Heart right ventricle (tissue), 16 donors: ENCODE measurements around the gene ASMTL. TPM values are rescaled to one million over a fixed set of nuclear protein-coding genes. Genes with fewer than 3 reads are reported as not detected.
A peak's percentile ranks its signal among the peaks of the same experiment; 100 is the strongest.

Source experiments
- ATAC-seq, 8 donors: fragments of 200-7000 bp; cut with Tn5 transposase; one replicate each; pipeline ENCODE4 v1.9.1; 2020; ENCODE audit warnings: mild to moderate bottlenecking in 8 of 8, moderate library complexity in 8 of 8, moderate number of reproducible peaks in 1 of 8
- DNase-seq, 2 donors: peaks; one replicate each; pipeline ENCODE4 v3.0.0-alpha.2; 2020
- H3K27ac ChIP-seq, 10 donors: fragments of 200-600 bp; sonication (generic) in 2 of 10; one replicate each; pipeline versions ENCODE4 v1.5.0 to v1.8.0; 2020 to 2022; ENCODE audit warnings: mild to moderate bottlenecking in 3 of 10
- H3K27me3 ChIP-seq, 7 donors: fragments of 200-600 bp; one replicate each; pipeline ENCODE4 v1.8.0; 2021 to 2022; ENCODE audit warnings: mild to moderate bottlenecking in 2 of 7
- H3K36me3 ChIP-seq, 9 donors: fragments of 200-600 bp; sonication (generic) in 1 of 9; one replicate each; pipeline versions ENCODE4 v1.5.0 to v1.8.0; 2020 to 2022; ENCODE audit warnings: mild to moderate bottlenecking in 2 of 9
- H3K4me1 ChIP-seq, 9 donors: fragments of 200-600 bp; sonication (generic) in 1 of 9; one replicate each; pipeline versions ENCODE4 v1.5.0 to v1.8.0; 2020 to 2022; ENCODE audit warnings: mild to moderate bottlenecking in 4 of 9
- H3K4me3 ChIP-seq, 10 donors: fragments of 200-600 bp; sonication (generic) in 2 of 10; one replicate each; pipeline versions ENCODE4 v1.5.0 to v1.8.0; 2020 to 2022; ENCODE audit warnings: mild to moderate bottlenecking in 7 of 10, moderate library complexity in 2 of 10
- H3K9me3 ChIP-seq, 11 donors: fragments of 200-600 bp in 10 of 11; sonication (generic) in 2 of 11; one replicate each; pipeline versions ENCODE4 v1.5.0 to v1.8.0; 2013 to 2022; ENCODE audit warnings: mild to moderate bottlenecking in 2 of 11, control low read depth in 1 of 11, moderate library complexity in 1 of 11
- WGBS, 2 donors: extraction: QIAGEN DNeasy Blood & Tissue Kit; methylation state at CpG; one replicate each; pipeline ENCODE4 v1.1.7; 2013; ENCODE audit warnings: inconsistent platforms in 1 of 2; 5-methylcytosine and 5-hydroxymethylcytosine counted together
- intact Hi-C, 10 donors: fragments of 100-400 bp; cut with DNase I; formaldehyde crosslinking; loops; one replicate each; pipeline versions ENCODE4 v1.11.1 to v1.14.2; 2022
- polyA plus RNA-seq, 2 donors: library from polyadenylated mRNA; stranded (reverse); fragments of 200-250 nt; gene quantifications; one replicate each; pipeline ENCODE4 v1.2.3, GENCODE V29; 2013
- total RNA-seq, 10 donors: library from RNA; stranded (reverse); fragmentation: NEBNext Ultra II Directional in 3 of 10; extraction: Animal tissue kit (Norgen Biotek cat#: 25700) in 3 of 10; gene quantifications; one replicate each; pipeline versions ENCODE4 v1.2.1 to v1.2.4, GENCODE V29; 2021 to 2023
- TF ChIP-seq, protein P1 (sequence below), 9 donors: fragments of 200-600 bp; sonication (generic) in 2 of 9; IDR thresholded peaks; one replicate each; pipeline versions ENCODE4 v1.5.0 to v1.8.0; 2021 to 2022; ENCODE audit warnings: antibody characterized with exemption in 9 of 9, mild to moderate bottlenecking in 5 of 9, moderate library complexity in 1 of 9
- donor health status: Arrhythmogenic right ventricular cardiomyopathy.
- donor health status: ischemic (EF 13 %, LVEDD 7.1; RV severe dilation, severe dysfunction).
- donor health status: healthy with polysubstance abuse.
- donor health status: DM: no; HTN: yes; CAD: no.
- donor health status: DM: no; HTN: no; CAD: no.
- donor health status: ischemic (EF 25% LVEDD 6.9; RV normal size, moderate dysfunction).
- donor health status: ischemic (EF 25% LVEDD 5.7; RV mildly dilated, moderate dysfunction).
- donor health status: healthy.
- donor health status: DM: yes; HTN: yes; CAD: no.
- donor health status: Ischemic cardiomyopathy.
- donor health status: ischemic (EF 35%, LVEDD 5.7; RV mildly dilated, moderate dysfunction).
- donor health status: nonischemic (EF 11% LVEDD 7.7; RV severe dilation, severe dysfunction).
- donor health status: DM: yes; HTN: yes; CAD: no.
- donor health status: PGD.
- donor health status: ischemic (EF 29% LVEDD 5.4; RV normal size, mild dysfunction).
- donor health status: nonischemic (EF 23%, LVEDD 6.1; RV moderate dilation, normal function).

ASMTL gene
- total and polyA plus RNA-seq, 12 donors = 16.6 to 50.6 (median 38.3) TPM

DNA sequence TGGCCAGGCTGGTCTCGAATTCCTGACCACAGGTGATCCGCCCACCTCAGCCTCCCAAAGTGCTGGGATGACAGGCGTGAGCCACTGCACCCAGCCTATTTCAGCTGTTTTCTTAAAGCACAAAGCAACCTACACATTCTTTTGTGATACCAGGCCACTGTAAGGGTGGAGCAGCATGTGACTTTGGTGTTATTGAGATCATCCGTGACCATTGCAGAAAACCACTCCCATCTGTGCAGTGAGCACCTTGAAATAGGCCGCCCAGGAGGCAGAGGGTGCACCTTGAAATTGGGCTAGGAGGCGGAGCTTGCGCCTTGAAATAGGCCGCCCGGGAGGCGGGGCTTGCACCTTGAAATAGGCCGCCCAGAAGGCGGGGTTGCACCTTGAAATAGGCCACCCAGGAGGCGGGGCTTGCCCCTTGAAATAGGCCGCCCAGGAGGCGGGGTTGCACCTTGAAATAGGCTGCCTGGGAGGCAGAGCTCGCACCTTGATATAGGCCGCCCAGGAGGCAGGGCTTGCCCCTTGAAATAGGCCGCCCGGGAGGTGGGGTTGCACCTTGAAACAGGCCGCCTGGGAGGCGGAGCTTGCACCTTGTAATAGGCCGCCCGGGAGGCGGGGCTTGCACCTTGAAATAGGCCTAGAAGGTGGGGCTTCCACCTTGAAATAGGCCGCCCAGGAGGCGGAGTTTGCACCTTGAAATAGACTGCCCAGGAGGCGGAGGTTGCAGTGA is 51.8 kb downstream of the ASMTL start:
- Histone ChIP-seq H3K9me3 (no peaks in the 10 kb centered on the region), H3K27ac (no peak overlapping the region), H3K4me1 (no peaks in the 10 kb centered on the region), H3K36me3 (peaks cover 0 to 78% (median 28%) of the 10 kb centered on the region in 9 donors), H3K4me3 (no peak overlapping the region), H3K27me3 (no peaks in the 10 kb centered on the region)
- TF ChIP-seq, protein P1, sequence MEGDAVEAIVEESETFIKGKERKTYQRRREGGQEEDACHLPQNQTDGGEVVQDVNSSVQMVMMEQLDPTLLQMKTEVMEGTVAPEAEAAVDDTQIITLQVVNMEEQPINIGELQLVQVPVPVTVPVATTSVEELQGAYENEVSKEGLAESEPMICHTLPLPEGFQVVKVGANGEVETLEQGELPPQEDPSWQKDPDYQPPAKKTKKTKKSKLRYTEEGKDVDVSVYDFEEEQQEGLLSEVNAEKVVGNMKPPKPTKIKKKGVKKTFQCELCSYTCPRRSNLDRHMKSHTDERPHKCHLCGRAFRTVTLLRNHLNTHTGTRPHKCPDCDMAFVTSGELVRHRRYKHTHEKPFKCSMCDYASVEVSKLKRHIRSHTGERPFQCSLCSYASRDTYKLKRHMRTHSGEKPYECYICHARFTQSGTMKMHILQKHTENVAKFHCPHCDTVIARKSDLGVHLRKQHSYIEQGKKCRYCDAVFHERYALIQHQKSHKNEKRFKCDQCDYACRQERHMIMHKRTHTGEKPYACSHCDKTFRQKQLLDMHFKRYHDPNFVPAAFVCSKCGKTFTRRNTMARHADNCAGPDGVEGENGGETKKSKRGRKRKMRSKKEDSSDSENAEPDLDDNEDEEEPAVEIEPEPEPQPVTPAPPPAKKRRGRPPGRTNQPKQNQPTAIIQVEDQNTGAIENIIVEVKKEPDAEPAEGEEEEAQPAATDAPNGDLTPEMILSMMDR (IDR thresholded peaks at IDR 0.05) = no peak
- intact Hi-C loops = no loop called here
- DNase-seq (peak in 1 of 2 donors; percentile 8), ATAC-seq (peak in 2 of 8 donors; percentile 7 to 10)
- 81 to 89% methylated on average over 27 of the region's 27 CpGs for WGBS, 2 donors

DNA sequence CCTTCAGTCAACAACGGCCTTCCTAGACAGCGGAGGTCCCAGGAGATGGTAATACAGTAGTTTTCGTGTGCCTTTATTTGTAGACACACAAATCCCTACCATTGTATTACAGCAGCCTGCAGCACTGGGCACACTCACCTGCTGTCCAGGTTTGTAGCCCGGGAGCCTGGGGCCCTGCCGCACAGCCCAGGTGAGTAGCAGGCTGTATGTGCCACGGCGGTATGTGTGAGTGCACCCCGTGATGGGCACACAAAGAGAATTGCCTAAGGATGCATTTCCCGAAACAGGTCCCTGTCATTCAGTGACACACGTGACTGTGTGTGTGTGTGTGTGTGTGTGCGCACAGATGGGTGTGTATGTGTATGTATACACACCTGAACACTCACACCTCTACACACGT is 52.7 kb downstream of the ASMTL start:
- intact Hi-C loops = no loop called here
- H3K36me3 ChIP-seq = peaks cover 0 to 70% (median 19%) of the 10 kb centered on the region in 9 donors
- ATAC-seq (no peak), DNase-seq (peak in 1 of 2 donors; percentile 1)
- WGBS, 2 donors = 91 to 97% methylated on average over 12 of the region's 12 CpGs
- H3K27me3 ChIP-seq = no peaks in the 10 kb centered on the region
- H3K27ac ChIP-seq = no peak overlapping the region
- peaks cover 0 to 3% (median 0%) of the 10 kb centered on the region in 9 donors for H3K4me1 ChIP-seq
- TF ChIP-seq, protein P1 (IDR thresholded peaks at IDR 0.05) = no peak
- no peak overlapping the region for H3K4me3 ChIP-seq
- H3K9me3 ChIP-seq = no peaks in the 10 kb centered on the region

DNA sequence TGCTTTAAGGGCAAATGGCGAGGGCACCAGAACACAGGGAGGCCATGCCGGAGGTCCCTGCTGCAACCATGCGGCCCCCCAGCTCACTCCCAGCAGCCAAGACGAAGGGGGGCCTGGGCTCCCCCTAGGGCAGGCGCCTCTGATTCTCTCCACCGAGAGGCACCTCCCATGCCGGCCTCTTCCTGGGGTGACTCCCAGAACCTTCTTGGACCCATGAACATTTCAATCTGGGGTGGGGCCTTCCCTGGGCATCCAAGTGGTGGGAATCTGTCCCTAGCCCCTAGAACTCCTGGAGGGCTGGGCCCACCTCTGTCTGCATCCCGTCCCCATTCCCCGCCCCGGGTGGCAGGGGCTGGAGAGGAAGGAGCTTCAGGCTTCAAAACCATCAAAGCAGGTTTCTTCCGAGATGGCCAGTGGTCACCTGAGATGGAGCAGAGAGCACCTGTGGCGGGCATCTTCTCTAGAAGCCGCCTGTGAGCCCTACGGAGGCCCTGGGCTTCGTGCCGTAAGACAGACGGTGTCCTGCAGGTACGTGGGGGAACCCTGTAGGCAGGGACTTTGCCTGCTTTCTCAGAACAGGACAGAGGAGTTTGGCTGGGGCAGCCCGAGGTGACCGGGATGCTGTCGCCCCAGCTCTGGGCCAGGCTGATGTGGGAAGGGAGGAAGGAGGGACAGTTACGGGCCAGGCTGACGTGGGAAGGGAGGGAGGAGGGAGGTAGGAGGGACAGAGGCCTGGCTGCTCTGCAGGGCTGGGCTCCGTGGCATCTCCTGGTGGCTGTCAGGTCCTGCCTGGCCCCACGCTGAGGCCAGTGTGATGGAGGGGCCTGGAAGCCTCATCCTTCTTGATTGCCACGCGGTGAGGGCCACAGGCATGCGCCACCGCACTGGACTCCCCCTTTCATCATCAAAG is 54.0 kb downstream of the ASMTL start:
- intact Hi-C loops = loop anchor here in 2 of 10 donors (10.0 kb wide), 2 partner anchors 46 to 196 kb away; partner anchors contain the start of gene AKAP17A (in 1 of the 2)
- TF ChIP-seq, protein P1 (IDR thresholded peaks at IDR 0.05) = no peak
- Histone ChIP-seq H3K36me3 (peaks cover 0 to 56% (median 8%) of the 10 kb centered on the region in 9 donors), H3K27me3 (no peaks in the 10 kb centered on the region), H3K27ac (no peak overlapping the region), H3K4me1 (peaks cover 0 to 16% (median 5%) of the 10 kb centered on the region in 9 donors), H3K9me3 (no peaks in the 10 kb centered on the region), H3K4me3 (no peak overlapping the region)
- ATAC-seq = peak in 4 of 8 donors; percentile 21 to 68 (median 56)
- WGBS, 2 donors = 81 to 88% methylated on average over 29 of the region's 29 CpGs
- peak in 1 of 2 donors; percentile 52 for DNase-seq
